HuH-7 (cell line): ENCODE results near the gene RLN3.
"Not testable (repeated sequence)": the region's sequence is repeated elsewhere in the genome, so short reads cannot be mapped to it uniquely, and the experiment has no call there.

Experiments used
- DNase-seq: peaks from one replicate; pipeline ENCODE4 v3.0.0; 2011; ENCODE audit warnings: low spot score

RLN3 gene

GRCh38 chr19:13995017-13995728, 32.8 kb upstream of the RLN3 start:
- DNase-seq = no peak

- peak; percentile 3 for DNase-seq
Measured at GRCh38 chr19:13995878-13996765, 31.8 kb upstream of the RLN3 start.

GRCh38 chr19:13996928-13997630, 30.9 kb upstream of the RLN3 start:
- DNase-seq = no peak

GRCh38 chr19:13997631-13997962, 30.4 kb upstream of the RLN3 start:
- DNase-seq = no peak

GRCh38 chr19:13998426-13998825, 29.5 kb upstream of the RLN3 start:
- no peak for DNase-seq

GRCh38 chr19:13999085-13999484, 28.9 kb upstream of the RLN3 start:
- DNase-seq = no peak

GRCh38 chr19:14000691-14001375, 27.1 kb upstream of the RLN3 start:
- no peak for DNase-seq

- no peak for DNase-seq
Measured at GRCh38 chr19:14002571-14003250, 25.2 kb upstream of the RLN3 start.

GRCh38 chr19:14003251-14004055, 24.5 kb upstream of the RLN3 start:
- DNase-seq = no peak

GRCh38 chr19:14004619-14005348, 23.2 kb upstream of the RLN3 start:
- no peak for DNase-seq

GRCh38 chr19:14005349-14006084, 22.4 kb upstream of the RLN3 start:
- DNase-seq = peak; percentile 74

GRCh38 chr19:14006085-14006765, 21.7 kb upstream of the RLN3 start, which contains the start of gene RFX1:
RFX1 (minus strand) TSS chr19:14006320; CDS start chr19:13993843, 12,477 bp downstream.
- DNase-seq = peak; percentile 83

- DNase-seq = peak; percentile 64
Measured at GRCh38 chr19:14006766-14007562, 21.0 kb upstream of the RLN3 start.

- DNase-seq = no peak
Measured at GRCh38 chr19:14012378-14012915, 15.5 kb upstream of the RLN3 start.

GRCh38 chr19:14015524-14016035, 12.4 kb upstream of the RLN3 start:
- no peak for DNase-seq

GRCh38 chr19:14019100-14019499, 8.8 kb upstream of the RLN3 start:
- DNase-seq = no peak

- not testable (repeated sequence) for DNase-seq
Measured at GRCh38 chr19:14019739-14020138, 8.2 kb upstream of the RLN3 start.
